ENCODE measurements around the gene BOD1.
"Not testable (repeated sequence)": the region's sequence is repeated elsewhere in the genome, so short reads cannot be mapped to it uniquely, and the experiment has no call there.

BOD1 gene

GRCh38 chr5:173611706-173612105 is 4.7 kb downstream of the BOD1 start:
- H3K4me3 ChIP-seq (ENCODE audit: low read depth in 1 of 2, low read length in 2 of 2), result no peak overlapping the region
- no peaks in the 10 kb centered on the region for H3K27me3 ChIP-seq (ENCODE audit: control insufficient read depth in 1 of 2, insufficient read depth in 2 of 2, low read length in 2 of 2)
- H3K9ac ChIP-seq (ENCODE audit: low read length), result no peak overlapping the region
- peaks cover 46% of the 10 kb centered on the region for H3K36me3 ChIP-seq (ENCODE audit: insufficient read depth, low read length)
- H3K27ac ChIP-seq (ENCODE audit: low read depth, low read length), result no peak overlapping the region
- no peaks in the 10 kb centered on the region for H3K9me3 ChIP-seq (ENCODE audit: low read length)
- H3K4me1 ChIP-seq (ENCODE audit: insufficient read depth, low read length), result peaks cover 26% of the 10 kb centered on the region

- Histone ChIP-seq H3K9ac (ENCODE audit: low read length) (no peak overlapping the region), H3K4me3 (ENCODE audit: low read depth in 1 of 2, low read length in 2 of 2) (no peak overlapping the region), H3K27me3 (ENCODE audit: control insufficient read depth in 1 of 2, insufficient read depth in 2 of 2, low read length in 2 of 2) (no peaks in the 10 kb centered on the region), H3K4me1 (ENCODE audit: insufficient read depth, low read length) (no peaks in the 10 kb centered on the region), H3K9me3 (ENCODE audit: low read length) (no peaks in the 10 kb centered on the region), H3K27ac (ENCODE audit: low read depth, low read length) (no peak overlapping the region), H3K36me3 (ENCODE audit: insufficient read depth, low read length) (peaks cover 44% of the 10 kb centered on the region)
Measured at GRCh38 chr5:173604141-173604540, 12.3 kb downstream of the BOD1 start.

GRCh38 chr5:173602423-173602822 is 14.0 kb downstream of the BOD1 start:
- H3K4me1 ChIP-seq (ENCODE audit: insufficient read depth, low read length), result no peaks in the 10 kb centered on the region
- H3K9ac ChIP-seq (ENCODE audit: low read length), result no peak overlapping the region
- no peaks in the 10 kb centered on the region for H3K27me3 ChIP-seq (ENCODE audit: control insufficient read depth in 1 of 2, insufficient read depth in 2 of 2, low read length in 2 of 2)
- no peak overlapping the region for H3K27ac ChIP-seq (ENCODE audit: low read depth, low read length)
- peaks cover 30% of the 10 kb centered on the region for H3K36me3 ChIP-seq (ENCODE audit: insufficient read depth, low read length)
- no peaks in the 10 kb centered on the region for H3K9me3 ChIP-seq (ENCODE audit: low read length)
- no peak overlapping the region for H3K4me3 ChIP-seq (ENCODE audit: low read depth in 1 of 2, low read length in 2 of 2)

- H3K36me3 ChIP-seq (ENCODE audit: insufficient read depth, low read length), result no peaks in the 10 kb centered on the region
- H3K4me1 ChIP-seq (ENCODE audit: insufficient read depth, low read length), result no peaks in the 10 kb centered on the region
- no peak overlapping the region for H3K4me3 ChIP-seq (ENCODE audit: low read depth in 1 of 2, low read length in 2 of 2)
- no peaks in the 10 kb centered on the region for H3K27me3 ChIP-seq (ENCODE audit: control insufficient read depth in 1 of 2, insufficient read depth in 2 of 2, low read length in 2 of 2)
- no peak overlapping the region for H3K27ac ChIP-seq (ENCODE audit: low read depth, low read length)
- no peaks in the 10 kb centered on the region for H3K9me3 ChIP-seq (ENCODE audit: low read length)
- H3K9ac ChIP-seq (ENCODE audit: low read length), result no peak overlapping the region
Measured at GRCh38 chr5:173598686-173599085, 17.8 kb downstream of the BOD1 start.

DNA sequence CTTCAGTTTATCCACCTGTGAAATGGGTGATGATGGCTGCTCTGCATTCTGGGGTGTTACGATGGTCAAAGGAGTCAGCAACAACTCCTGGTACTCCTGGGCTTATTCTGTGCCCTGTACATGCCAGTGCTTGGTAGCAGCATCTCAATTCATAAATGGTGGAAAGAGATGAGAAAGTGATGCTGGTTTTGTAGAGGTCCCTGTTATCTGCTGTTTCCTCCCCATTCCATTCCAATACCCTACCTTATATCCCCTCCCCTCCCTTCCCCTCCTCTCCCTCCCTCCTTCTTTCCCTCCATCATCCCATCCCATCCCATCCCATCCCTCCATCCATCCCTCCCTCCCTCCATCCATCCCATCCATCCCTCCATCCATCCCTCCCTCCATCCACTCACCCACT is 19.1 kb downstream of the BOD1 start:
- H3K9me3 ChIP-seq (ENCODE audit: low read length), result peaks cover 6% of the 10 kb centered on the region
- H3K36me3 ChIP-seq (ENCODE audit: insufficient read depth, low read length), result no peaks in the 10 kb centered on the region
- no peak overlapping the region for H3K27ac ChIP-seq (ENCODE audit: low read depth, low read length)
- no peaks in the 10 kb centered on the region for H3K27me3 ChIP-seq (ENCODE audit: control insufficient read depth in 1 of 2, insufficient read depth in 2 of 2, low read length in 2 of 2)
- no peaks in the 10 kb centered on the region for H3K4me1 ChIP-seq (ENCODE audit: insufficient read depth, low read length)
- H3K9ac ChIP-seq (ENCODE audit: low read length), result no peak overlapping the region
- H3K4me3 ChIP-seq (ENCODE audit: low read depth in 1 of 2, low read length in 2 of 2), result no peak overlapping the region

- Histone ChIP-seq H3K4me3 (ENCODE audit: low read depth in 1 of 2, low read length in 2 of 2) (no peak overlapping the region), H3K9ac (ENCODE audit: low read length) (no peak overlapping the region), H3K36me3 (ENCODE audit: insufficient read depth, low read length) (no peaks in the 10 kb centered on the region), H3K27me3 (ENCODE audit: control insufficient read depth in 1 of 2, insufficient read depth in 2 of 2, low read length in 2 of 2) (no peaks in the 10 kb centered on the region), H3K9me3 (ENCODE audit: low read length) (peaks cover 10% of the 10 kb centered on the region), H3K27ac (ENCODE audit: low read depth, low read length) (no peak overlapping the region), H3K4me1 (ENCODE audit: insufficient read depth, low read length) (no peaks in the 10 kb centered on the region)
Measured at GRCh38 chr5:173595841-173596240, 20.6 kb downstream of the BOD1 start.

GRCh38 chr5:173594061-173594460 is 22.4 kb downstream of the BOD1 start:
- Histone ChIP-seq H3K9ac (ENCODE audit: low read length) (no peak overlapping the region), H3K4me1 (ENCODE audit: insufficient read depth, low read length) (no peaks in the 10 kb centered on the region), H3K4me3 (ENCODE audit: low read depth in 1 of 2, low read length in 2 of 2) (no peak overlapping the region), H3K27me3 (ENCODE audit: control insufficient read depth in 1 of 2, insufficient read depth in 2 of 2, low read length in 2 of 2) (no peaks in the 10 kb centered on the region), H3K27ac (ENCODE audit: low read depth, low read length) (no peak overlapping the region), H3K36me3 (ENCODE audit: insufficient read depth, low read length) (no peaks in the 10 kb centered on the region), H3K9me3 (ENCODE audit: low read length) (peaks cover 10% of the 10 kb centered on the region)

DNA sequence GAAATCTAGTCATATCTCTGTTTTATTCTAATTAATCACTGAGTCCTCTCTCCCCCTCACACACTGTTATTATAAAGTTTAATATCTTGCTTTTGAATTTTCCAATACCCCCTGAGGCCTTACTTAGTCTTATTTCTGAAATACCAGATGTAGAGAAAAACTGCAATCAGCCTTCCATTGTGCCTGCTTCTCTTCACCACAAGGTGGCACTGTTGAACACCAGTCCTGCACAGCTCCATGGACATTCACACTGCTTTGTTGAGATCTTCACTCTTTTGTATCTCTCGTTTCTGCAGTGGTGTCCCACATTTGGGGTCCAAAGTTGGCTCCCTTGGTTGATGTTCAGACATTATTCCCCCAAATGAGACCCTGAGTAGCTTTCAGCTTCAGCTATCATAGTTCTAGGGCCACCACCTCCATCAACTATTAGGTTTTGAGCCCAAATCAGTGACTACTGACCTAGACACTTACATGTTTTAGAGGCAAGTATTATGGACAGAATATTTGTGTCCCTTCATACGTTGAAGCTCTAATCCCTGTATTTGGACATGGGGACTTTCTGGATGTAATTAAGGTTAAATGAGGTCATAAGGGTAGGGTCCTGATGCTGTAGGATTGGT is 24.3 kb downstream of the BOD1 start:
- Histone ChIP-seq H3K9ac (ENCODE audit: low read length) (no peak overlapping the region), H3K9me3 (ENCODE audit: low read length) (peaks cover 10% of the 10 kb centered on the region), H3K36me3 (ENCODE audit: insufficient read depth, low read length) (no peaks in the 10 kb centered on the region), H3K4me1 (ENCODE audit: insufficient read depth, low read length) (no peaks in the 10 kb centered on the region), H3K4me3 (ENCODE audit: low read depth in 1 of 2, low read length in 2 of 2) (no peak overlapping the region), H3K27me3 (ENCODE audit: control insufficient read depth in 1 of 2, insufficient read depth in 2 of 2, low read length in 2 of 2) (no peaks in the 10 kb centered on the region), H3K27ac (ENCODE audit: low read depth, low read length) (no peak overlapping the region)

DNA sequence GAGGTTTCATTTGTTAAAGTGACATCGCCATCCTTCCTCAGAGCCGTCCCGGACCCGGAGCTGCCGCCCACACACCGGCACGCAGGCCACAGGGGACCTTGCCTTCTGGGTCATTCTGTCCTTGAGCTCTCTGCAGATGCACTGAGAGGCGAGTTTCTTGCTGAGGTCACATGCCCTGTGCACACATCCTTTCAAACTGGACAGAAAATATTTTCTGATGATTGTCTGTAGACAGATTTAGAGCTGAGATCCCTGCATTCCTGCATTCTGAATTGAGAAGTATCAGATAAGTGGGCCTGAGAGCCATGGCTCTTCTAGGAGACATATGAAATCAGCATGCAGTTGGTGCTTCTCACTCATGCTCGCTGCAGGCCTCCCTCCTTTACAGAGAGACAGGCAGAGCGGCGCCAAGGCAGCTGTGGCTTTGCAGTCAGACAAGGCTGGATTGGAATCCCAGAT is 25.4 kb downstream of the BOD1 start:
- peaks cover 10% of the 10 kb centered on the region for H3K9me3 ChIP-seq (ENCODE audit: low read length)
- H3K4me1 ChIP-seq (ENCODE audit: insufficient read depth, low read length), result no peaks in the 10 kb centered on the region
- H3K27me3 ChIP-seq (ENCODE audit: control insufficient read depth in 1 of 2, insufficient read depth in 2 of 2, low read length in 2 of 2), result no peaks in the 10 kb centered on the region
- no peak overlapping the region for H3K4me3 ChIP-seq (ENCODE audit: low read depth in 1 of 2, low read length in 2 of 2)
- no peak overlapping the region for H3K9ac ChIP-seq (ENCODE audit: low read length)
- H3K36me3 ChIP-seq (ENCODE audit: insufficient read depth, low read length), result no peaks in the 10 kb centered on the region
- H3K27ac ChIP-seq (ENCODE audit: low read depth, low read length), result no peak overlapping the region

DNA sequence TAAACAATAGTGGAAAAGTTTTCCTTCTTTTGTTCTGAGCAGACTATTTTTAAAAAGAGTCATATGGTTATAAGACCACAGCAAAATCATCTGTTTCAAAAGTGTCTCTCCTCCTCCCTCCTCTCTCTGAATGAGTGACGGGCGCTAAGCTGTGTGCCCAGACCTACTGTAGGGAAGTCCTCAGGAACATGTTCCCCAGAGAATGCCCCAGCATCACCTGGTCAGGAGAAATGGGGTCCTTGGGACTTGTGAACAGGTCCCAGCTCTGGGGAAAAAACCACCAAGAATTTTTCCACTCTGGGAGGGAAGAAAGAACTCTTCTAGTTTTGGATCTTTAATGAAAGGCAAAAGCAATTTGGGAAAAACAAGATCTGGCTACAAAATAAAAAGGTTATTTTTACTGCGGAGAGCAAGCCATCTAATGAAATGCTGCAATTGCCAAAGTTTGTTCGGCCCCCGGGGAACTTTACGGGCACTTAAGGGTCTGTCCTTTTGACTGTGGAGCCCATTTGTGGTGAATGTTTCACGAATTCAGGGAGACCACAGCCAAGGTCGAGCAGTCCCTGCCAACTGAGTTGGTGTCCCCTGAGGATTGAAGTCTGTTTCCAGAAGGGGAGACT is 25.9 kb downstream of the BOD1 start:
- Histone ChIP-seq H3K9me3 (ENCODE audit: low read length) (peaks cover 10% of the 10 kb centered on the region), H3K9ac (ENCODE audit: low read length) (no peak overlapping the region), H3K4me1 (ENCODE audit: insufficient read depth, low read length) (no peaks in the 10 kb centered on the region), H3K36me3 (ENCODE audit: insufficient read depth, low read length) (no peaks in the 10 kb centered on the region), H3K27me3 (ENCODE audit: control insufficient read depth in 1 of 2, insufficient read depth in 2 of 2, low read length in 2 of 2) (no peaks in the 10 kb centered on the region), H3K27ac (ENCODE audit: low read depth, low read length) (no peak overlapping the region), H3K4me3 (ENCODE audit: low read depth in 1 of 2, low read length in 2 of 2) (no peak overlapping the region)

DNA sequence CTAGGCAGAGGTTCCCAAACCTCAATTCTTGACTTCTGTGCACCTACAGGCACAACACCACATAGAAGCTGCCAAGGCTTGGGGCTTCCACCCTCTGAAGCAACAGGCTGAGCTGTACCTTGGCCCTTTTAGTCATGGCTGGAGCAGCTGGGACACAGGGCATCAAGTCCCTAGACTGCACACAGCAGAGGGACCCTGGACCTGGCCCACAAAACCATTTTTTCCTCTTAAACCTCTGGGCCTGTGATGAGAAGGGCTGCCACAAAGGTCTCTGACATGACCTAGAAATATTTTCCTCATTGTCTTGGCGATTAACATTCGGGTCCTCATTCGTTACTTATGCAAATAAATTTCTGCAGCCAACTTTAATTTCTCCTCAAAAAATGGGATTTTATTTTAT is 30.3 kb downstream of the BOD1 start:
- not testable (repeated sequence) for H3K36me3 ChIP-seq (ENCODE audit: insufficient read depth, low read length); H3K9ac ChIP-seq (ENCODE audit: low read length); H3K4me3 ChIP-seq (ENCODE audit: low read depth in 1 of 2, low read length in 2 of 2); H3K27ac ChIP-seq (ENCODE audit: low read depth, low read length); H3K4me1 ChIP-seq (ENCODE audit: insufficient read depth, low read length); H3K9me3 ChIP-seq (ENCODE audit: low read length); H3K27me3 ChIP-seq (ENCODE audit: control insufficient read depth in 1 of 2, insufficient read depth in 2 of 2, low read length in 2 of 2)

DNA sequence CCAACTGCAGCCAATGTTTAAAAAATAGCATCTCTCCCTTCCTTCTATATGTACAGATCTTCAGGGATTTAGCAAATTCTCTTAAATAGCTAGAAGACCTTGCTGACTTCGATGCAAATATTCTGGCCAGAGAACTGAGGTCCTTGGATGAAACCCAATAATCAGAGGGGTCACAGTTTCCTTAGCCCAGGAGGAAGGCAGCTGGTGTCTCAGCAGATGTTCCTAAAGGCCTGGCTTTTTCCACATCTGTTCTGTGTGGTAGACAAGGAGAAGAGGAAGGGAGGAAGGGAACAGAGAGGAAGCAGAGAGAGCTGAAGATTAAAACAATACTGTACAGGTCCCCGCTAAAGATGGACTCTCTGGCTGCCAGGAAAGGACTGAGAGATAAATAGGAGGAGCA is 33.1 kb downstream of the BOD1 start:
- Histone ChIP-seq H3K27me3 (ENCODE audit: control insufficient read depth in 1 of 2, insufficient read depth in 2 of 2, low read length in 2 of 2) (no peaks in the 10 kb centered on the region), H3K9me3 (ENCODE audit: low read length) (peaks cover 3% of the 10 kb centered on the region), H3K4me3 (ENCODE audit: low read depth in 1 of 2, low read length in 2 of 2) (no peak overlapping the region), H3K36me3 (ENCODE audit: insufficient read depth, low read length) (no peaks in the 10 kb centered on the region), H3K27ac (ENCODE audit: low read depth, low read length) (no peak overlapping the region), H3K4me1 (ENCODE audit: insufficient read depth, low read length) (no peaks in the 10 kb centered on the region), H3K9ac (ENCODE audit: low read length) (no peak overlapping the region)
